Stimulated activated CD4-positive, alpha-beta T cell treated with anti-CD3 and anti-CD28 coated beads, TNF-alpha, amount 100 ng/mL, for 24 hours (primary cell): ENCODE results near the gene ASB7.
A peak's percentile ranks its signal among the peaks of the same experiment; 100 is the strongest.

ENCODE experiments used
- DNase-seq, 3 experiments: peaks; one replicate each; pipeline ENCODE4 v3.0.0-alpha.2; 2020; ENCODE audit warnings: low read depth in 3 of 3

ASB7 gene

DNA sequence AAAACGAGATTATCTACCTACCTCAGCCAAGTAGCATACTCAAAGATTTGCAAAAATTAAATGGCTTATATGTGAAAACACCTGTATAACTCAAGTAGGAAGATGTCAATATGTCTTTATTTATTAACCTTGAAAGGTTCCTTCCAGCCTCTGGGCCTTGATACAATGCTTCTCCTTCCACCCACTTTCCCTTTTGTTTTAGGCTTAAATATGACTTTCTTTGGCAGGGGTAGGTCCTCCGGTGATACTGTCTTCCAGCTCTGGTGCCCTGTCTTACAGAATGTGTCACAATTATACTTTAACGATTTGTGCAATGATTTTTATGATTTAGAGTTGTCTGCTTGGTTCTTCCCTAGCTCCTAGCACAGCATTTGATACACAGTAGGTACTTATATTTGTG lies 4.5 kb upstream of the ASB7 start:
- DNase-seq = no peak

DNA sequence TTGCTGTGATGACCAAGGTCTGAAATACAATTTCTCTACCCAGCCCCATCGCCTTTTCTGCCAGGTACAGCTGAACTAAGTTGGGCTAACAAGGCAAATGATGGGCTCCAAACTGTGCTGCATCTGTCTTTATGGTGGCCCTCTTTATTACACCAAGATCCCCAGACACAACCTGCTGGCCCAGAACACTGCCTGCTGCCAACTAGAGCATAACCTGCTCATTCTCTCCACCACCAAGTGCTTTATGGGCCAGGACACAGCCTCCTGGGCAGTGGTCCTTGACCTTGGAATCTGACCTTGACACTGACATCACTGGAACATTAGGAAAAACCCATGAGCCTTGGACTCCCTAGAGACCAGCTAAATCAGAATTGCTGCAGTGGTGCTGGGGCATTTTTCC lies 3.7 kb upstream of the ASB7 start:
- no peak for DNase-seq

DNA sequence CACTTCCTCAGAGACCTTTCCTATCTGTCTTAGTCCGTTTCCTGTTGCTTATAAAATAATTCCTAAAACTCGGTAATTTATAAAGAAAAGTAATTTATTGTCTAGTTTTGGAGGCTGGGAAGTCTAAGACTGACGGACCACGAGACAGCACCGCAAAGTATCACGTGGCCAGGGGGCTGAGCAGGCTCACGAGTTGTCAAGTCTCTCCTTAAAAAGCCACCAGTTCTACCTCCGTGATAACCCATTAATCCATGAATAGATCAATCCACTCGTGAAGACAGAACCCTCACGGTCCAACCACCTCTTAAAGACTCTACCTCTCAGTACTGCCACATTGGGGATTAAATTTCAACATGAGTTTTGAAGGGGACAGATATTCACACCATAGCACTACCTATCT lies 1.2 kb upstream of the ASB7 start:
- DNase-seq = peak in 1 of 3 experiments; percentile 30

DNA sequence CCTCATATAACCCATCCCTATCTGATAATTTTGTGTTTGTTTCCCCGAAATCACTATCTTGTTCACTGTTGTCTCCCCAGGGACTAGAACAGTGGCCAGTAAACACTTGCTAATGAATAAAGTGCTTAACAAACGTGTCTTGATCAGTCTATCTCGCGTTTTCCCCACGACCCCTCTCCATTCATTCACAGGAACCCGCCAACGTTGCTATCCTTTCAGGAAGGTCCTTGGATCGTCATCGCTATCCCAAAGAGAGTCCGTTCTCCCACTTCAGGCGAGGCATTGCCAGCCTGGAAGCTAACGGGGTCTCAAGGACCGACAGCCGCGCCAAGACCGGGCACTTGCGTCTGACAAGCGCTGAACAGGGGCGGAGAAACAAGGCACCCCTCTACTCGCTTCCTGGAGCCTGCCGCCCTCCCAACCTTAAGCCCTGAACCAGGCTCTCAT lies 749 bp upstream of the ASB7 start:
- DNase-seq = peak in 1 of 3 experiments; percentile 12

DNA sequence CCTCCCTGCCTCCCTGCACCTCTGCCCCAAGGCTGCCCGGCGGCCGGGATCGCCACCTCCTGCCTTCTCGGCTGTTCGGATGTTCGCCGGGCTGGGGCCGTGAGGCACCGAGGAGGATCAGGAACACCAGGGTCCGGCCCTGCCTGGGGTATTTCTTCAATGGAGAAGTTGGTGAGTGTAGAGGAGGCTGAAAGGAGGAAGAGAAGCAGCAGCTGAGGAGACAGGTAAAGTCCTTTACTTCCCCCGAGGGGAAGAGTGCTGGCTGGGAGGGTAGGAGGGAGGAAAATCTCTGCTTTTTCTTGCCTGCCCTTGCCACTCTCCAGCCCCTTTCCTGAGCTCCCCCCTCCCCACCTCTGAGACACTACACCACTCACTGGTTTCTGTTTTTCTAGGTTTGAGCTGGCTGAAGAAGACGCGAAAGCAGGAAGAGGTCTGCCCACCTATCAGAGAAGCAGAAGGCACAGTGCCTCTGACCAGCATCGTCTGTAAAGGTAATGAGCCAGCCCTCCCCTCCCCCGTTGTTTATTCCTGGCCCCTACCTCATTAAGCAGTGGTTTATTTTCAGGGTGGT lies 519 bp downstream of the ASB7 start:
- DNase-seq = peak in 2 of 3 experiments; percentile 16 to 30

DNA sequence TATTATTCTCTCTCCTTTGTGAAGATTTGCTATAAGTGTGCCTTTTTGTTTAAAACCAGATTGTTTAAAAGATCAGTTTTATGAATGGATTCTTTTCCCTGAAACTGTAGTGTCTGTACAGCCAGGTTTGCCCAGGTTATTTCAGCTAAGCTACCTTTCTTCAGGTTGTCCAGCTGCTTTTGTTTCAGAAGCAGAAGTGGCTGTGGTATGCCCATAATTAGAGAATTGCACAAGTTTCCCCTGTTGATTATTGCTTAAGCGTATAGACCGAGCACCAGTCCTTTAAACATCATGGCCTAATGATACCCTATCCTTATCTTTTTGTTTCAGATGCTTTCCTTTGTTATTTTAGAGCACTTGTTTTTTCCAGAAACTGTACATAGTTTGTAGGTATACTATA lies 10.2 kb downstream of the ASB7 start:
- no peak for DNase-seq

DNA sequence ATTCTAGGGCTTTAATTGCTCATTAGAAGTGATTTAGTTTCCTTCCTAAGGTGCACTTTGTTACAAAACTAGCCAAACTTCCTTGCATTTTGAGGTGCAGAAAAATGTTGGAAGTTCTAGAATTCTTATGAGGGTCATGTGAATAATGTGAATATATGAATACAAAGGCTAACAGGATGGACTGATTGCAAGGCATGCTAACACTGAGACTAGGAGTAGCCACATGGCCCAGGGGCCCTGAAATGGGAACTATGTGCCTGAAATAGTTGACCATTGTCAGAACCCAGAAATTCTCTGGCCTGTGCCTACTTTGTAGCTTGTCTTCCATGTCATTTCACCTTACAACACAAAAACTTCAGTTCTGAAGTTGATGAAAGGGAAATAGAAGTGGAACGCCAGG lies 10.8 kb downstream of the ASB7 start:
- DNase-seq = no peak

DNA sequence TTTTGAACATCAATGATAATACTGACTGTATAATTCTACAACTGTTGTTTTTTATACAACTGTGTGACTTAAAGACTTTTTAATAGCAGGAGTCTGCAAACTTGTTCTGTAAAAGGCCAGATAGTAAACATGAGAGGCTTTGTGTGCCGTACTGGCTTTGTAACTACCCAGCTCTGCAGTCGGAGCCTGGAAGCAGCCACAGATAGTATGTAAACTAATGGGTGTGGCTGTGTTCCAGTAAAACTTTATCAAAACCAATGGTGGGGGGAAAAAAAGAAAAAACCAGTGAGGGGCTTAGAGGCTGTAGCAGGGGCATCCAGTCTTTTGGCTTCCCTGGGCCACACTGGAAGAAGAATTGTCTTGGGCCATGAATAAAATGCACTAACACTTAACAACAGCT lies 11.9 kb downstream of the ASB7 start:
- DNase-seq = no peak

DNA sequence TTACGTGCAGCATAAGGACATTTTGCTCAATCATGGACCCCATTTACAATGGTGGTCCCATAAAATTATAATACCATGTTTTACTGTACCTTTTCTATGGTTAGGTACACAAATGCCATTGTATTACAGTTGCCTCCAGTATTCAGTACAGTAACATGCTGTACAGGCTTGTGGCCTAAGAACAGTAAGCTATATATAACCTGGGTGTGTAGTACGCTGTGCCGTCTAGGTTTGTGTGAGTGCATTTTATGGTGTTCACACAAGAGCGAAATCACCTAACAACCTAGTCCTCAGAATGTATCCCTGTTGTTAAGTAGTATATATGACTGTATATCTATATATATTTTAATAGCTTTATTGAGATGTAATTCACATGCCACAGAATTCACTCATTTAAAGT lies 12.5 kb downstream of the ASB7 start:
- no peak for DNase-seq

DNA sequence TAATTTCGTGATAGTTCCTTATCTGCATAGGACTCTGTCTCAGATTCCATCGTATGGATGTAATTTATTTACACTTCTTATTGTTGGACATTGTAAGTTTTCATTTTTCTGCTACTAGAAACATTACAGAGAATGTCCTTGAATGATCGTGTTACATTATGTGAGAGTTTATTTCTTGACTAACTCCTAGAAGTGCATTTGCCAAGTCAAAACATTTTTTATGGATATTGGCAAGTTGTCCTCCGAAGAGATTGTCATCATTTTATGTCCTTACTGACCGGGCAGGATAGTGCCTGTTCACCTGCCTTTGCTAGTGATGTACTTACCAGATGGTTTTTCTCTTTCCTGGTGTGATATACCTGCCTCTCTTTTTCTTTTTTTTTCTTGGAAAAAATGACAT lies 13.4 kb downstream of the ASB7 start:
- no peak for DNase-seq

DNA sequence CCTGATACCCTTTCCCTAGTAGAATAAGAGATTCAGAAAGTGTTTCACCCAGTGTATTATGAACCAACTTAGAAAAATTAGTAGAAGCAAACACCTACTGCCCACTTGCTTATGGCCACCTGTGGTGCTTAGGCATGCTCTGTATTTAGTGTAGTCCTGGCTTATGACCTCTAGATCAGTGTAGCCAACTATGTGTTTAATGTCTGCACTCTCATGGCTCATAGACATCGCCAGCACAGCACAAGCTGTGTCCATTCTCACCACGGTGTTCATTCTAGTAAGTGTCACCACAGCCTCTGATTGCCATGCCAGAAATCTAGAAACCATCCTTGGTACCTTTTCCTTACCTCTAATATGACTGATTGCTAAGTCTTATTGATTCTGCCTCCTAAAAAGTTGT lies 14.3 kb downstream of the ASB7 start:
- DNase-seq = no peak

DNA sequence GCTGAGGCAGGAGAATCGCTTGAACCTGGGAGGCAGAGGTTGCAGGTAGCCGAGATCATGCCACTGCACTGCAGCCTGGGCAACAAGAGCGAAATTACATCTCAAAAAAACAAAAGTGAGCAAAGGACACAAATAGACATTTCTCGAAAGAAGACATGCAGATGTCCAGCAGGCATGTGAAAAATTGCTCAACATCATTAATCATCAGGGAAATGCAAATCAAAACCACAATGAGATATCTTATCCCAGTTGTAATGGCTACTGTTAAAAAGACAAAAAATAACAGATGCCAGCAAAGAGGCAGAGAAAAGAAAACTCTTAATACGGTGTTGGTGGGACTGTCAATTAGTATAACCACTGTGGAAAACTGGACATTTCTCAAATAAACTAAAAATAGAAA lies 20.9 kb downstream of the ASB7 start:
- DNase-seq = no peak

DNA sequence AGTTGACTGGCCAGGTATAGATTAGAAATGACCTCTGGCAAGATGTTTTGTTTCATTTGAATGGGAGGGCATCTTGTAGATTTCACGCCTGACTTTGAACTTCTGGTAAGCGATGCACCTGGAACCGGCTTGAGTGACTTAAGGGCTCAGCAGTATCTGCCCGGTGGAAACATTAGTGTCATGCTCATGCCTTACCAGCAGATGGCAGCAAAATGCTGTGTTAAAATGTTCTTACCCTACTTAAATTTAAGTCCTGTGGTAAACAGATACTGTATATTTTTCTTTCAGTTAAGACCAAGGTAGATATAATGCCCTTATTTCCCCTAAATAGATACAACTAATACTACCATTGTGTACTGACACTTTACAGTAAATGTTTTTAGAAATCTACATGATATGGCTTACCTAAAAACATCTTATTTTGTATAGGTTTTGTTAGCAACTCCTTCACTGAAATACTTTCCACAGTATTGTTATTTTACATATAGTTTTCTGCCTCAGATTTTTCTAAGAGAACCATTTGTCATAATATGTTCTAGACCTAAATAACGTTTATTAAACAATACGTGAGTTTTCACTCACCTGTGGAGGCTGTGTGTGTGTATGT lies 25.5 kb downstream of the ASB7 start:
- DNase-seq = peak; percentile 33 to 70 (median 46)

DNA sequence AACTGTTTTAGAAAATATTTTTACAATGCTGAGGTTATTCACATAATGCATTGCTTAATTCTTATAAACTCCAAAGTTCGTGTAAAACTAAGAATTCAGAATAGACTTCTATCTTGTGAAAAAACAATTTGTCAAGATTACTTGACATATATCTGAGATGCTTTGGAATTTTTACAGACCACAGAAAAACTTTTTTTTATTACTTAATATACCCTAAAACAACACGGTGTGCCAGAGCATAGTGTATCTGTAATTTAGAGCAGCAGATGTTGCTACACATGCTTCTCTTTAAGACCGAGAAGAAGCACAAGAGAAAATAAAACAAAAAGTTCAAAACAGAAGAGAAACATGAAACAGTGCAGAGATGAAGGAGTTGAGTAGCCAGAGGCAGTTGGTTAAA lies 26.4 kb downstream of the ASB7 start:
- DNase-seq = no peak

DNA sequence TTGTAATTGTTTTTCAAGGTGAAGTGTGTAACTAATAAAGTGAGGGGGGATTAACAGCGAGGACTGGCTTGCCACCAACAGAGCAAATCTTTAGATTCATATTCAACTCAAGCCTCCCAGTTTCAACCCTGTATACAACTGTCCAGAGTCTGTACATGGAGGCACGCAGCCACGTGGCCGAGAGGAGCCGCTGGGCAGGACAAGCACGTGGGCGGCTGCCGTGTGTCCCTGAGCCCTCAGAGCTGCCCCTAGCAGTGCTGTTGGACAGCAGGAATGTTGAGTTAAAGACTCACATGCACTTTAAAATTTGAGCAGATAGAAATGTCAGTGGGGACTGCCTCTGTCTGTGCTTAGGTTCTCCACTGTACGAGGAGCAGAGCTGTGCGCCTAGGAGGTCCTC lies 29.4 kb downstream of the ASB7 start:
- no peak for DNase-seq

DNA sequence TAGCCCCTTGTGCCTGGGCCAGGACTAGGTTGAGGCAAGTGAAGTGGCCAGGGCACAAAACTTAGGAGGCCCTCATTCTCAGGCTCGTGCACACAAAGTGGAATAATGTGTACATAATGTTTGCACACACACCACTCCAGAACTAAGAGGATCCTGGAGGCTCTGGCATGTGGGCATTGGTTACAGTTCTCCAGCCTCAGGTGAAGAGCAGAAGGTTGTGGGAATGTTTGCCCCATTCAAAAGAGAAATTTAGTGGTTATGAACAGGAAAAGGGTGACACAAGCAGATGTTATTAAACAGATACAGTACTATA lies 31.3 kb downstream of the ASB7 start:
- DNase-seq = no peak

DNA sequence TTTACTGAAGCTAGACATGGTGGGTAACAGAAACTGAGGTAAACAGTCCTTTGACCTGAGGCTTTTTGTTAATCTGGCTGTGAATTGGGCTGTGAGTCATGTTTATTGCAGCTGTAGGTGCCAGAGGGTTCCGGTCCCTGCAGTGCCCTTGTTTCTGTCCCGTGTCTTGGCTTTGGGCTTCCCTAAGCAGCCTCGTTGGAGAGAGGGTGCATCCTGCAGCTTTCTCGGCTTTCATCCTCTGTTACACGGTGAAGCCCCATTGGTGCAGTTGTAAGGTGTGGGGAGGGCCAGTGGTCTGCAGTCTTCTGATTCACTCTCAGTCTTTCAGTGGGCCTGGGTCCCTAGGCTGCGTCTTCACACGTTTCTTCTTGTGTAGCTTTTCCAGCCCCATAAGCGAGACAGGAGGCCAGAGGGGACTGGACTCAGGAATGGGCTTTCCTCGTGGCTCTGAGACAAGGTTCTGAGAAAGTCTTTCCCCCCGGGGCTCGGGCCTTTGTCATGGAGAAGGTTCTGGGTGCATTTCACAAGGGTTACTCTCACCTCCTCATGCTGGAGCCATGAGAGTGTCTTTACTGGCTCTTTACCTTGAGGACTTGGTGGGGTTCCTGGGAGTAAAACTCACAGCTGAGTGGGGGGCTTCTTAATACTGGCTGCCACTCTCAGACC lies 33.1 kb downstream of the ASB7 start:
- no peak for DNase-seq

DNA sequence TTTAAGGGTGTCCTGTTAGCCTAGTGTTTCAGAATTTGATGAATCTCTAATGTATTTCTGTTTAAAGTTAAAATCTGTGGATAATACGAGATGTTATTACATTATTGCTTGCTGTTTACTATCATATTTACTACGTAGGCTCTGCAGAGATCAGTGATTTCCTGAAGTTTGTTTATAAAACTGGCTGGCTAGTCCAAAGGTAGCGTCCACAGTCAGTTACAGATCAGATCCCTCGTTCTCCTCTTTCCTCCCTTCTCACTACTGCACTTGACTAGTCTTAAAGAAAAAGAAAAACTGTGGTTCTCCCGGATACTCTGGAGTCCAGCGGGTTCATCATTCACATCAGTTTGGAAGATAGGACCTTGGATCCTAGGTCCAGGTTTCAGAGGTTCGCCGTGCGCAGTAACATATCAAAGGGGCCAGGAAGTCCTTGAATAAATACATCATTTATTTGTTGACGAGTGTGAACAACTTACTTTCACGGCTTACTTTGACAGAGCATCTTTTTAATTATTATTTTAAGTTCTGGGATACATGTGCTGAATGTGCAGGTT lies 35.9 kb downstream of the ASB7 start:
- no peak for DNase-seq

DNA sequence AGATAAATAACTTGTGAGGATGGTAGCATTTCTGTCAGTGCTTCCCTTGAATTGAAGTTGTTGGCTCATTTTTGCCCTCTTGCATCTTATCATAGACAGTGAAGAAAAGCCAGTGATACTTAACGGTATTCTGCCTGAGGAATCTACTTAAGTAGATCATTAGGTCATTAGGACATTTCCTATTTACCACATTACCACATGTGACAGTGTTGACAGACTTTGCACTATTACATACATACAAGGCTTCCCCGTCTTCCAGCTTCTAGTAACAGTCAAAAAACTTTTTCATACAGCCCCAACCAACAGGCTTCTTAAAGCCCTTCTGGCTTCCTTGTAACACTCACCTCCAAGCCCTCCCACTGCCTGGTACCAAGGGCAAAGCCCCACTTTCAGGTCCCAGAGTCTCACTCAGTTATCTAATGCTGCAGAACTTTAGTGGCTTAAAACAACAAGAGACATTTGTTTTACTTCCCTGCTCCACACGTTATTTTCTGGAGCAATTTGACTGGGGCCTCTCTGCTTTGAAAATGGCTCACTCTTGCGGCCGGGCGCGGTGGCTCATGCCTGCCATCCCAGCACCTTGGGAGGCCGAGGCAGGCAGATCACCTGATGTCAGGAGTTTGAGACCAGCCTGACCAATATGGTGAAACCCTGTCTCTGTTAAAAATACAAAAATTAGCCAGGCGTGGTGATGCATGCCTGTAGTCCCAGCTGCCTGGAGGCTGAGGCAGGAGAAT lies 40.0 kb downstream of the ASB7 start:
- no peak for DNase-seq

DNA sequence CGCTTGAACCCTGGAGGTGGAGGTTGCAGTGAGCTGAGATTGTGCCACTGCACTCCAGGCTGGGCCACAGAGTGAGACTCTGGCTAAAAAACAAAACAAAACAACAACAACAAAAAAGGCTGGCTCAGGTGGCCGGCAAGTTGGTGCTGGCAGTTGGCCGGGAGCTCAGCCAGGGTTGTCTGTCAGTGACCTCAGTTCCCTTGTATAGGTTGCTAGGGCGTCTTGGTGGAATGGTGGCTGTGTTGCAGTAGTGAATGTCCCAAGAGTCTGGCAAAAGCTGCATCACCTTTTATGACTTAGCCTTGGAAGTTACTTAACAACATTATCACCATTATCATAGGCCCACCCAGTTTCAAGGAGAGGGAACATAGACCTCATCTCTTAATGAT lies 40.6 kb downstream of the ASB7 start:
- DNase-seq = no peak

DNA sequence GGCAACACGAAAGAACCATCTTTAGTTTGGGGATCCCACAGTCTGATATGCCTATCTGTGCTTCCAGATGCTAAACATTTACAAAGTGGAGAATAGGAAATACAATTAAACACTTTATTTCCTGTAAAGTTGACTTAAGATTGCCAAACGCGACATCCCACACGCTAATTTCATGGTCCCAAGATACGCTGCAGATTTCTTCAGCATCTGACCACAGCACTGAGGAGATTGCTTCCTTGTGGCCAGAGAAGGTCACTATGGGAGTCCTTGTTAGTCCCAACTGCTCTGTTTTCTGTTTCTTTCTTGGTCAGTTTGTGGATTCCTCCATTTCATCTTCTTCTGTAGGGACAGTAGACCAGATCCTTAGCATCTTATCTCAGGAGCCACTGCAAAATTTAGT lies 43.3 kb downstream of the ASB7 start:
- DNase-seq = no peak

DNA sequence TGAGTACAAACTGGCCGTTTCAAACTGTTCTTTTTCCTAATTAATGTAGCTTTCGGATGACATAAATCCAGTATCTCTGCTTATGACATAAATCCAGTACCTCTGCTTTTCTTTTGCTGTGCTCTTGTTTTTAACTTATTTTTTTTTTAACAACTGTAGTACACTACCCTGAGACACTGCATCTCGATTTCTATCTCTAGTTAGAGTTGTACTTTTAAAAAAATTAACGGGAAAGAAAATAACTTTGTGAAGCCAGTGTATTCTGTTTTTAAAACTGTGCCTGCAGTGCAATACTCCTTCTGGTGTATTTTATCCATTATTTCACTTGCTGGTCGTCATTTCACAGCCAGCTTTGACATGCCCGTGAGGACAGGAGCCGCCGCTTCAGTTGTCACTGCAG lies 46.6 kb downstream of the ASB7 start:
- DNase-seq = no peak

DNA sequence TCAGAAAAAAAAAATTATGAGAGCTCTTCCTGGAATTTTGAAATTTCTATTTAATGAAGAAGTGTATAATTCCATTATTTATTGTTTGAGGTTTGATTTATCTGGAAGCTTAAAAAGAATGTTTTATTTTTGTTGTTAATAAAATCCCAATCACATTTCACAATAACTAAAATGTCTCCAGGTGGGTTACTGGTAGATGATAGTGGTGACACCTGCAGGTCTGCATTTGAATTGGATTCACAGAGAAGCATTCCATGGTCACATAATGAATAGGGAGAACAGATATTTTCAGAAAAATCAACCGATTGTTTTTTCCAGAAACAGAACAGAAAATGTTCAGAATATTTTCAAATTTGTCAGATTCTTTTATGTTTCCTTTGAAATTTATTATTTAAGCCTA lies 48.3 kb downstream of the ASB7 start:
- no peak for DNase-seq
